HL-60/S4 (cell line): ENCODE data around the gene FBXL17.

Experiments used
- in situ Hi-C: fragments of 300-500 bp; cut with MboI; formaldehyde crosslinking; loops from 2 replicates; pipeline ENCODE4 v1.14.3; 2022; ENCODE audit warnings: low sequenced_read_pairs

The FBXL17 gene

GRCh38 chr5:107830750-107831149, 551.1 kb downstream of the FBXL17 start:
- in situ Hi-C loops, result no loop called here

- in situ Hi-C loops, result no loop called here
These were observed 555.4 kb downstream of the FBXL17 start for GRCh38 chr5:107826311-107827000.

GRCh38 chr5:107824821-107825220, 557.1 kb downstream of the FBXL17 start:
- in situ Hi-C loops, result no loop called here

- in situ Hi-C loops, result no loop called here
These were observed 560.6 kb downstream of the FBXL17 start for GRCh38 chr5:107821288-107821687.

DNA sequence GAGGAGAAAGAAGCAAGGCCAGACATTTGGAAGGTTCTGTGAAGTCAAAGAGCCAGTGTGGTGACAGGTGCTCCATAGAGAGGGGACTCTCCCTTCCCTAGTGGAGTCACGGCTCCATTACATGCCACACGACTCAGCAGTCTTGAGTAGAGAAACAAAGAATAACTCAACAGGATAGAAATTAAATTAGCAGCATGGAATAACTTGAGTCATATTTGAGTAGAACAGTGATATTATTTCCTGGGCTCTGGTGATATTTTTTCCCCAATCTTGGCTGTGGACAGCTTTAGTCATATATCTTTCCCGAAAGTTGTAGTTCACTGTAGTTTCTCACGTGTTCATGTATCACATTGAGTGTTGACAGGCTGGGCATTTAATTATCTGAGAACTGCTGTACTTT, 561.5 kb downstream of the FBXL17 start:
- in situ Hi-C loops, result no loop called here

- in situ Hi-C loops, result no loop called here
These were observed 563.9 kb downstream of the FBXL17 start for GRCh38 chr5:107817951-107818350.

- in situ Hi-C loops, result no loop called here
These were observed 564.5 kb downstream of the FBXL17 start for GRCh38 chr5:107817436-107817835.

GRCh38 chr5:107815109-107815508, 566.8 kb downstream of the FBXL17 start:
- in situ Hi-C loops, result no loop called here

- in situ Hi-C loops, result no loop called here
These were observed 567.6 kb downstream of the FBXL17 start for GRCh38 chr5:107814183-107814827.

- in situ Hi-C loops, result no loop called here
These were observed 568.3 kb downstream of the FBXL17 start for GRCh38 chr5:107813559-107813958.

DNA sequence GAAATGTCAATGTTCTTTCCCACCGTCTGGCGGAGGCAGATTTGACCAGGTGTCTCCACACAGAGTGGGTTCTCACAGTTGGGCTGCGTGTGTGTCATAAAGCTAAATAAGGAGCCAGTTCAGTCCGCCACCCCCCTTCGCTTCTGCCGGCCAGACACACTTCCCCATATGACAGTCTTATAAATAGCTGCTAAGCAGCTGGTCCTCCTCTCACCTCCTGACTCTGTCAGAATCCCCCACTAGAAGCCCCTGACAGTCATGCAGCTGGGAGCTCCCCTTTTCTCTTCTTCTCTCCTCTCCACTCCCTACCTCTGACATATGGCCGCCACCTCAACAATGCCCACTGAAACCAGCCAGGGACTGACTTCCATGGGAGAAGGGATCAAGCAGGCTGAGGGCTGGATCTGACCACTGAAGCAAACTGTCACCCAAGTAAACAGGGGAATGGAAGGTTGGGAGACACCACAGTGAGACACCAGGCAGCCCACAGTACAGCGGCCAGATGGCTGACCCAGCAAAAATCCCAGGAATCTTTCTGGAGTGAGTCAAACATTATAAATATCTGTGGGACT, 569.2 kb downstream of the FBXL17 start:
- in situ Hi-C loops, result no loop called here

DNA sequence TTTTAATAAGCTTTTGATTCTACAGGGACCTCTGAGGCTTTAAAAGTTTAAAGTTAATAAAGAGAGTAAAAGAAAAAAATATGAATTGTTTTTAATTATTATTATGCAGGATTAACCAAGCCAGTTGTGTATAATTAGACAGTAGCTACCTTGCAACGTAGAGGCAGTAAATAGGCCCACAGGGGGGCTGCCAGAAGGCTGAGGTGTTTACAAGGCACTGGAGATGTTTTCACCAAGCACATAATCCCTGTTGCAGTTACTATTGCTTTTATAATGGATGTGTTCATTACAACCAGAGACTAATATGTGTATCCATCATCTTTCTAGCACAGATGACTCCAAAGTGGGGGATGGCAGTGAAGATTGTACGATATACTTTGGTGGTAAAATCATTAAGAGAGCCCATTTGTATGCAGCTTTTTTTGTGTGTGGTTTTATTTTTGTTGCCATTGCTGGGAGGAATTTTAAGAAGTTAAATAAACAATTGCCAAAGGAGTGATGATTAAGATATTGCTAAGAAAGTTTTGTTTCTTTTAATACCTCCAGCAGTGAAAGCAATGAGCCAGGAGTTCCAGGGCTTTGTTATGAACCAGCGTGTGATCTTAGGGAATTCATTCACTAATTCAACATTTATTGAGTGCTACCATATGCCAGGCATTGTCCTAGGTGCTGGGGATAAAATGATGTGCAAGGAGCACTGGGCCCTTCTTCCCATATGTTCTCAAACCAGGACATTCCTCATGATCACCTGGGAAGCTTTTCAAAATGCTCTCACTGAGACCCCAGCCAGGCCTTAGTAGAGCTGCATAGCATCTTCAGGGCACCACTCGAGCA, 572.5 kb downstream of the FBXL17 start:
- in situ Hi-C loops, result no loop called here
